ENCODE data around the gene TMEM69.
"Not testable (repeated sequence)": the region's sequence is repeated elsewhere in the genome, so short reads cannot be mapped to it uniquely, and the experiment has no call there.

Gene TMEM69

DNA sequence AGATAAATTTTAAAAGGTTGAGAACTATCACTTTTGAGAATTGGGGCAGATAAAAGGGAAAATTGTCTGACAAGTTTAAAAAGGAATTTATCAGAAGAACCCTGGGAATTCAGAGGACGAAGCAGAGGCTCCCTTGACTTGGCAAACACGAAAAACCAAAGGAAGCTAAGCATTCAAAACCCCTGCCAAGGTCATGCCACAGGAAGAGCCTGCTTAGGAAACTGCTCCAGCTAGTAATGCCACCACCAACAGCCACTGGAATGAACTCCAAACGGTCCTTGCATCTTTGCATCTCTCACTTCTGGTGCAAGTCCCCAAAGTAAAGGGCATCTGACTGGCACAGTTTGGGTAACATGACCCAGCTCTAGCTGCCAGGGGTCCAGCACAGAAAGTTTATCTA lies 8.9 kb upstream of the TMEM69 start:
- no peak for DNase-seq

DNA sequence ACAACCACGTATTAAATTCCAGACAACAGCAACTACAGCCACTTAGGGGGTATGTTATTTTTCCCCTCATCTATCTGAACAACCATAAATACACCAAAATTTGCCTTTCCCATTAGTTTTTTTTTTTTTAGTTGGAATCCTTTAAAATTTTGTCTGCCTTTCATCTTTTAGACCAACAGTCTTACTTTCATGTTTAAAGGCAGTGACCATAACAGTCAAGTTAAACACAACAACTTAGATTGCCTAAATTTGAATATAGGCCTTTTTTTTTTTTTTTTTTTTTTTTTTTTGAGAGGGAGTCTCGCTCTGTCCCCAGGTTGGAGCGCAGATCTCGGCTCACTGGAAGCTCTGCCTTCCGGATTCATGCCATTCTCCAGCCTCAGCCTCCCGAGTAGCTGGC lies 5.0 kb upstream of the TMEM69 start:
- no peak for DNase-seq

DNA sequence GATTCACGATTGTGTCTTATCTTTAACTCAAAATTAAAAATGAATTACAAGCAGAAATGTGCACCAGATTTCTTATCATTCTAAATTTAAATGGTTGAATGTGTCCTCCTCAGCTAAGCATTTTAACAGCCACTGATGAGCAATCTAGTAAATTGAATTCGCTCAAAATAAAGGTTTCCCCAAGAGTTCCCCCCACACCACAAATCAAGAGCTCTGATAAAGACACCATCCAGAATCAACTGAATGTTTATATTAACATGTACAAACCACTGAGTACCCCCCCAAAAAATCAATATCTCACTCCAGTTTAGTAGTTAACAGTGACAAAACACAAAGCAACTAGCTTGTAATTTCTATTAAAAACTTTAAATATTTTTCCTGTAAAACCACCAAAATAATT lies 3.6 kb upstream of the TMEM69 start:
- no peak for DNase-seq

DNA sequence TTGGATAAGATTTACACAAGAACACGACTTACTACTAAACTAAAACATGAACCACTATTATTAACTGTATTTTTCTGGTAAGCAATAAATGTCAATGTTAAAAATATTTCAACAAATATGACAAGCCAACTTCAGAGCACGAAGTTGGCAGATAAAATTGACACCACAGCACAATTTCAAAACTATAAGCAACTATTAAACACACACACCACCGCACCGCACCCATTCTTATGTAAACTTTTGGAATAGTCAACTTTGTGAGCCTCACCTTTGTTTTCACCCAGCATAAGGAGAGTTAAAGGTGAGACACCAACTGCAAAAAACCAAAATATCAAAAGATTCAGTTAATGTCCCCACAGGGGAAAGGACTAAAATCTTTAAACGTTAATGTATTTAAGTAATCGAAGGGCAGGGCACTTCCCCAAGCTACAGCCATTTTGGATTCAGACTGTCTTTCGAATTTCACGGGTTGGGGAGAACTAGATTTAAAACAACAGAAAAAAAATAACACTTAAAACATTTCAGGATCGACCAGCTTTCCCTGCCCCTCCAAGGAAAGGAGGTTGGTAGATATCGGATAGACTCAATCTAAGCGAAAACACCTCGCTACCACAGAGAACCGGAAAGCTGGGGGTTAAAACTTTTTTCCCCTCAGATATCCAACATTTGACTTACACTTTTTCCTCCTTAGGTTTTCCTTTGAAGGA lies 2.5 kb upstream of the TMEM69 start:
- no peak for DNase-seq

DNA sequence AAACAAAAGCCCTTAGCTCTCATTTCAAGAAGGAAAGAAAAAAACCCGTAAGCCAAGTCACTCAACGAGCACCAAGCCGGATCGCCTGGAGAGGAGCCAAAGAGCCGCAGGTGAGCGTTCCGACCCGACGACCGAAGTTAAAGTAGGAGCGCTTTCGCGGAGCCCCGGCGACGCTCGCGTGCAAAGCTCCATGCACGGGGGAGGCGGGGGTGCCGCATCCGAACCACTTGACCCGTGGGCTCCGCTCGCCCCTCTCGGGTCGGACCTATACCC lies 2.0 kb upstream of the TMEM69 start:
- peak; percentile 69 for DNase-seq

DNA sequence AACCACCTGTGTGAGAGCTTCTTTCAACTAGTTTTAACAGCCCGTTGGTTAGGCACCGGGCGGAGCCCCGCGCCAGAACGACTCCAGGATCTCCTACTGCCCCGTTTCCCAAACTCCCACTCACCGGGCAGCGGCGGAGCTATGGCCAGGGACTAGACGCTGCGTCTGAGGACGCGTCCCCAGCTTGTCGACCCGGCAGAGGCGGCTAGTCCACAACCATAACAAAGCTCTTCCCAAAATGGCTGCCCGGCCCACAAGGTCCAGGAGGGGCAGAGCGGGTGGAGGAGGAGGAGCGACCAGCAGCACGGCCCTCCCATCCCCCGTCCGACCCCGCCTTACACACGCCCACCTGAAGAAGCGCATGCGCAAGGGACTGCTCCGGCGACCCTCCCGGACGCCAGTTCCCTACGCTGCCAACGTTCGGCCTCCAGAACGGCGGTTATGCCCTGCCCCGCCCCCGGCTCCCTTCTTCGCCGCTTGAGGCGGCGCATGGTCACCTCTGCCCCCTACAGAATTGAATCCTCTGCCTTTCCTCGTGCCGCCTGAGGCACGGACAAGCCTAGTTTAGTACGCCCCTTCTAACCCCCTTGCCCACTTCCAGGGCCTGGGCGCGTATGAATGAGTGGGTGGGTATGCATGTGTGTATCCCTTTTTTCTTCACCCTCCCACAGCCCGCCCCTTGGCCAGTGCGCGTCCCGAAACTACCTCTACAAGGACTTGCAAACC lies 1.5 kb upstream of the TMEM69 start, which contains the start of gene GPBP1L1:
Gene GPBP1L1 (minus strand): TSS at position 246 of the 726 bp plus-strand sequence. CDS start 27,446 bp downstream, outside the sequence.
- peak; percentile 98 for DNase-seq

DNA sequence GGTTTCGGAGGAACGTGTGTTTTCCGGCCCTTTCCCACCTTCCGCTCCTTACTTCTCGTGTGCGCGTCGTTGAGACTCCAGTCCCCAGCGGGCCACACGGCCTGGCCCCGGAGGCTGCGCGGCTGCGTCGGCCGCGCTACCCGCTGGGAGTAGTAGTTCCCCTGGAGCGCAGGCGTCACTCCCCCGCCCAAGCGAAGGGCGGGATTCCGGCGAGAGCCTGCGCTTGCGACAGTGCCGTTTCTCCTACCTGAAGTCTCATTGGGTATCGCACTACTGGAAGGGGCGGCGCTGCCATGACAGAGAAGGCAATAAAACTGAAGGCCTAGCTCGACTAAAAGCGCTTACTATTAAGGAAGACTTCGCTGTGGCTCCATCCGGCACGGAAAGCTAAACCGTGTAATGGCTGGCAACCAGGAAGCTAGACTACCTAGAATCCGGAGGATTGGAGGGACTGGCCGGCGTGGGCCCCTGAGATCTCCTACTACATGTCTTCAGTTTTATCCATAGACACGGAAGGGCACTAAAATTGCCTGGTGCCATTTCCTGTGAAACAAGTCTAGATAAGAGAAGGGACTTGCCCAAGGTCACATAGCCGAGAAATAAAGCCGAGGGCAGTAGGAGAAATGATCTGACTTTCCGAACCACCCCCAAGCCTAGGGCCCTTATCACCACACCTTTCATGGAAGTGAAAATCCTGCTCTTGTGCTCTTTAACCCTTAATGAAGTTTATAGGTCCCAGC lies 797 bp upstream of the TMEM69 start:
- peak; percentile 97 for DNase-seq

DNA sequence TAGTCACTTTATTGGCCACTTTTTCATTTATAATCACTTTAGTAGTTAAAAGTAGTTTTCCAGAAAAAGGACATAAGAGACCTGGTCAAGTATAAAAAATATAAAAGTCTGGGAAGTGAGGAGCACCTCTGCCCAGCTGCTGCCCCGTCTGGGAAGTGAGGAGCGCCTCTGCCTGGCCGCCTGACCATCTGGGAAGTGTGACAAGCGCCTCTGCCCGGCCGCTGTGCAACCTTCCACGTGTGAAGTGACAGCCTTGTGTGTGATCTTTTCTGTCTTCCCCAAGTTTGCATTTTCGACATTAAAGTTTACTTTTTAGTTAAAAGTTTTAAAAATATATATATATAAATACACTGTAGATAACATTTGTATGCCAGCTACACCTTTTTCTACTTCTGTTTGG lies 5.8 kb downstream of the TMEM69 start:
- not testable (repeated sequence) for DNase-seq

DNA sequence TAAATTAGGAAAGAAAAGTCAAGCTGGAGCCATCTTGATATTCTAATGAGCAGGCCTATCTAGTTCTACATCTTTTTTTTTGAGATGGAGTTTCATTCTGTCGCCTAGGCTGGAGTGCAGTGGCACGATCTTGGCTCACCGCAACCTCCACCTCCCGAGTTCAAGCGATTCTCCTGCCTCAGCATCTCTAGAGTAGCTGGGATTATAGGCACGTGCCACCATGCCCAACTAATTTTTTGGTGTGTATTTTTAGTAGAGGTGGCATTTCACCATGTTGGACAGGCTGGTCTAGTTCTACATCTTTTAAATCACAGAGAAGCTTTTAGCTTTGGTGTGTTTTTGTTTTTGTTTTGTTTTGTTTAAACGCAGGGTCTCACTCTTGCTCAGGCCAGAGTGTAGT lies 6.8 kb downstream of the TMEM69 start:
- DNase-seq: no peak

DNA sequence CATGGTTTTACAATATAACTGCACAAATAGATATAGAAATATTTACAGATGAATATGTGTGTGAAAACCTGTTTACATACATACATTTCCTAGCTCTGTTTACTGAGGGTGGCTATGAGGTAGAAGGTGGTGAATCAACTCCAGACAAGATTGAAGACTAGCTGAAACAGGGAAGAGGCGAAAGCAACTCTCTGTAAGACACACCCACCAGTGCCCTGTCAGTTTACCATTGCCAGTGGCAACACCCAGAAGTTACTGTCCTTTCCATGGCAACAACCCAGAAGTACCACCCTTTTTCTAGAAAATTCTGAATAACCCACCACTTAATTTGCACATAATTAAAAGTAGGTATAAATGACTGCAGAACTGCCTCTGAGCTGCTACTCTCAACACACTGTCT lies 16.7 kb downstream of the TMEM69 start:
- DNase-seq: no peak

DNA sequence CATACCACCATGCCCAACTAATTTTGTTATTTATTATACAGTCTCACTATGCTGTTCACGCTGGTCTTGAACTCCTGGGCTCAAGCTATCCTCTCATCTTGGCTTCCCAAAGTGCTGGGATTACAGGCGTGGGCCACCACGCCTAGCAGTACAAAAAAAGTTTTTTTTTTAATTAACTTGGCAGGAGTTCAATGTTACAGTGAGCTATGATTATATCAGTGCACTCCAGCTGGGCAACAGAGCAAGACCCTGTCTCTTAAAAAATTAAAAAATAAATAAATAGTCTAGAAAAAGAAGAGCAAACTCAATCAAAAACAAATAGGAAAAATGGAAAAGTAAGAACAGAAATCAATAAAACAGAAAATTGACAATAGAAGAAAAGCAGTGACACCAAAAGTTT lies 25.7 kb downstream of the TMEM69 start:
- no peak for DNase-seq

DNA sequence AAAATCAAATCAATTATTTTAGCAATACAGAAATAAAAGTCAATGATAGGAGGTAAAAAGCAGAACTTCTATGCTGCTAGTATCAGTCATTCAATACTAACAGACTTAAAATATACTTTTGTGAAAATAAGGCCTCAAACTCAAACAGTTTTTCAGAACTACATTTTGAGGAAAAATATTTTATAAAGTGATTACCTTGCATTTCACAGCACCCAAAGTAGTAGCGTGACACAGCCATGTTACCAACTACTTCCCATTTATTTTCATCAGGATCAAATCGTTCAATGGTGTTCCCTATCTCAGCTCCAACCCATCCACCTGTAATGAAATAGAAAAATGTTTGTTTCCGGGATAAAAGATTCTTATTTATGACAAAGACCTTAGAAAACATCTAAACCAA lies 28.7 kb downstream of the TMEM69 start:
- no peak for DNase-seq

DNA sequence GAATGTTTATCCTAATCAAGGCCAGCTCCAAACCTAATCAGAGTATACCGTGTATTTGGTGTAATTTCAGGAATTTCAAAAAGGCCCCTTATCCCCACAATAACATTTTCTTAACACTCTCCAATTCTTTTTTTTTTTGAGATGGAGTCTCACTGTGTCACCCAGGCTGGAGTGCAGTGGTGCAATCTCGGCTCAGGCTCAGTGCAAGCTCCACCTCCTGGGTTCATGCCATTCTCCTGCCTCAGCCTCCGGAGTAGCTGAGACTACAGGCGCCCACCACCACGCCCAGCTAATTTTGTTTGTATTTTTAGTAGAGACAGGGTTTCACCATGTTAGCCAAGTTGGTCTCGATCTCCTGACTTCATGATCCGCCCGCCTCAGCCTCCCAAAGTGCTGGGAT lies 29.4 kb downstream of the TMEM69 start:
- DNase-seq: not testable (repeated sequence)

DNA sequence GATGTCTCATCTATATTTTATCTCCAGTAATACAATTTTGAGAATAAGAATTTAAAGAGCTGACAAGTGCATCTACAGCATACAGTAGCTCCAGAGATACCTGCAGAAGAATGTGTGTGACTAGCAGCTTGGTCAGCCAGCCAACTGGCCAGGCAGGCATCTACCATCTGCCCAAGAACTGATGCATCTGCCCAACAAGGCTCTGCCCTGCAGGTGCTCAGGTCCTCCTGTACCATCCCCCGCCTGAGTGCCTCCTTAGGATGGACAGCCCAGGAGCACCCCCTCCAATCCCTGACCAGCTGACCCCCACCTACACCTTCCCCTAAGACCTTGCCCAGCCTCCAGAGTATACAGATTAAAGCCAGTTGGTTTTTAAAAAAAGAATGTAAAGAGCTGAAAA lies 30.3 kb downstream of the TMEM69 start:
- DNase-seq: no peak

DNA sequence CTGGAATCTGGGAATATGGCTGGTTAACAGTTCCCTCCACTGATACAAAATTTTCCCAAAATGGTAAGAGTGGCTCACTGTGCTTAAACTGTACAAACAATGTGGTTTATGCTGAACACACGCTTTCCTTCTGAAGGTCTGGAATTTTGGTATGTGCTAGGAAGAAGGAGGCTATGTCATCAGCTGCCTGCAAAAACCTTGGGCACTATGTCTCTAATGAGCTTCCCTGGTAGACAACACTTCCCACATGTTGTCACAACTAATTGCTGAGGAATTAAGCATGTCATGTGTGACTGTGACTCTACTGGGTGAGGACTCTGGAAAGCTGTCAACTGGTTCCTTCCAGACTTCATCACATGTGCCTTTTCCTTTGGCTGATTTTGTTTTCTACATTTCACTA lies 33.2 kb downstream of the TMEM69 start:
- DNase-seq: no peak

DNA sequence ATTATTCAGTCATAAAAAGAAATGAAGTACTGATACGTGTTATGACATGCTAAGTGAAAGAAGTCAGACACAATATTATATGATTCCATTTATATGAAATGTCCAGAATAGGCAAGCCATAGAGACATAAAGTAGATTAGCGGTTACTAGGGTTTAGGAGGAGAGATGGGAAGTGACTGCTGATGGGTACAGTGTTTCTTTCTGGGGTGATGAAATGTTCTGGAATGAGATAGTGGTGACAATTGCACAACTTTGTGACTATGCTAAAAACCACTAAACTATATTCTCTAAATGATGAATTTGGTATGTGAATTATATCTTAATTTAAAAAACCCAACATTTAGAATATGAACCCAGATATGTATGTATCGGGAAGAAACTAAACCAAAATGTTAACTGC lies 34.8 kb downstream of the TMEM69 start:
- DNase-seq: no peak

DNA sequence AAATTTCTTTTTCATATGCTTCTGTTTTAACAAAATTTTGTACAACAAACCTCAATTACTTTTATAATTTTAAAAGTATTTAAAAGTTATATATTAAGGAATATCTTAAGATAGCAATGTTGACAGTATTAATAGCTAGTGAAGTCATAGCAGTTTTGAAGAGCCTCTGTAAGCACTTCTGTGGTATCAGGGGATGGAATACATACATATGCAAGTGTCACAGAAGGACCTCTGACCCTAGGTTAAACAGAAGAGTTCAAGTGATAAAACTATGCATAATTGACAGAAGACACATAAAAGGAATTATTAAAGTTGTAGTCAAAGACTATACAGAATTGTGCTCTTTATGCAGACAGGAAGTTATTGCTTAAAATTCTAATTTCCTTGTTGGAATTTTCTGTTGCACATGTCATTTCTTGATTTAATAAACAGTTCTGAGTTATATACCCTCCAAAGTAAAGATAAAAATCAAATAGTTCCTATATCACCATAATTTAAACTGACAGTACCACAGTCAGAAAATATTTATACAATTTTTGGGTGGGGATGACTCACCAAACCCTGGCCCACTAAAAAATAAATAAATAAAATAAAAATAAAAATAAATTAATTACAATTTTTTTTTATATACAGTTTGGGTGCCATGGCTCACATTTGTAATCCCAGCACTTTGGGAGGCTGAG lies 35.4 kb downstream of the TMEM69 start:
- DNase-seq: no peak

DNA sequence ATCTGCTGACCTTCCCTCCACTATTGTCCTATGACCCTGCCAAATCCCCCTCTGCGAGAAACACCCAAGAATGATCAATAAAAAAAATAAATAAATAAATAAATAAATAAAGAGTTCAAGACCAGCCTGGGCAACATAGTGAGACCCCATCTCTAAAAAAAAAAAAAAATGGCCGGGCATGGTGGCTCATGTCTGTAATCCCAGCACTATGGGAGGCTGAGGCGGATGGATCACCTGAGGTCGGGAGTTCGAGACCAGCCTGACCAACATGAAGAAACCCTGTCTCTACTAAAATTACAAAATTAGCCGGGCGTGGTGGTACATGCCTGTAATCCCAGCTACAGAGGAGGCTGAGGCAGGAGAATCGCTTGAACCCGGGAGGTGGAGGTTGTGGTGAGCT lies 38.0 kb downstream of the TMEM69 start:
- DNase-seq: not testable (repeated sequence)

DNA sequence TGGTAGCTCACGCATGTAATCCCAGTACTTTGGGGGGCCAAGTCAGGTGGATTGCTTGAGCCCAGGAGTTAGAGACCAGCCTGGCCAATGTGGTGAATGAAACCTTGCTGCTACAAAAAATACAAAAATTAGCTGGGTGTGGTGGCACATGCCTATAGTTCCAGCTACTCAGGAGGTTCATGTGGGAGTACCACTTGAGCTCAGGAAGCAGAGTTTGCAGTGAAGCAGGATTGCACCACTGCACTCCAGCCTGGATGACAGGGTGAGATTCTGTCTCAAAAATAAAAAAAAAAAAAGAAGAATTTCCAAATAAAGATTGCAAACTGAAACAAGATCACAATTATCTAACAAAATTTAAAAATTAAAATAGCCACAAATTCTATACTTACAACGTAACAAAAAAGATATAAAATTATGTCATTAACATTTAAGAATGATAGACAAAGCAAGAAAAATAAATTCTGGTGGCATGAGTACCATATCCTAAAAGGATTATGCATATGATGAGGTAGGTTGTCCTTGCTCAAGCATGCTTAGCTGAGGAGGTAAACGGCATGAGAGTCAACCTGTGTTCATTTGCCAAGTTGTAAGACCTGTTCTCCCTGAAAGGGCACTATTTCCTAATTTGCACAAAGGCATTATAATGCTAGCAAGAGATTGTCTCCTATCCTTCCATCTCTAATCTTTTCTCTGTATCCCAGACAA lies 42.2 kb downstream of the TMEM69 start:
- no peak for DNase-seq

DNA sequence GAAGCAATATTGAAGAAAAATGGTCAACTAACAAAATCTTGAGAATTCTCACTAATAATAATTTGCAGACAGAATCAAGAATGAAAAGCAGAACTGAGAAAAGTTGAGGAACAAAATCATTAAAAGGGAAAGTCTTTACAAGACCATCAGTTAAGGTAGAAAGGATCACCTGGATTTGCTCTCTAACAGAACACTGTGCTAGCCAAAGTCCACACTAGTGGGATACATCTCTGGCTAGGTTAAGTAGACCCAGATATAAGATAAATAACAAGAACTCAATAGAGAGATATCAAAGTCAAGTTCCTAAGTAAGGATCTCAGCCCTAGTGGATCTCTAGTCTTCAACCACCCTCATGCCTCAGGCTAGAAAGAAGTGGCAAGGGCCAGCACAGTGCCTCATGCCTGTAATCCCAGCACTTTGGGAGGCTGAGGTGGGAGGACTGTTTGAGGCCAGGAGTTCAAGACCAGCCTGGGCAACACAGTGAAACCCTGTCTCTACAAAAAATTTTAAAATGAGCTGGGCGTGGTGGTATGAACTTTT lies 42.9 kb downstream of the TMEM69 start:
- no peak for DNase-seq

DNA sequence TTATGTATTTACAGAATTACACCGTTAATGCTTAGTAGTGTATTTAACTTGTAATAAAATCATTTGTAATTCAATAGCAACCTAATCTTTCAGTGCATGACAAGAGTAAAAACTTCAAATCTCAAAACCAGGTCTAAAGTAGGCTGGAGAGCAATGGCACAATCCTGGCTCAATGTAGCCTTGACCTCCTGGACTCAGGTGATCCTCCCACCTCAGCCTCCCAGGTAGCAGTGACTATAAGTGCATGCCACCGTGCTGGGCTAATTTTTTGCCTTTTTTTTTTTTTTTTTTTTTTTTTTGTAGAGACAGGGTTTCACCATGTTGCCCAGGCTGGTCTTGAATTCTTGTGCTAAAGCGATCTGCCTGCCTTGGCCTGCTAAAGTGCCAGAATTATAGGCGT lies 51.2 kb downstream of the TMEM69 start:
- DNase-seq: no peak

DNA sequence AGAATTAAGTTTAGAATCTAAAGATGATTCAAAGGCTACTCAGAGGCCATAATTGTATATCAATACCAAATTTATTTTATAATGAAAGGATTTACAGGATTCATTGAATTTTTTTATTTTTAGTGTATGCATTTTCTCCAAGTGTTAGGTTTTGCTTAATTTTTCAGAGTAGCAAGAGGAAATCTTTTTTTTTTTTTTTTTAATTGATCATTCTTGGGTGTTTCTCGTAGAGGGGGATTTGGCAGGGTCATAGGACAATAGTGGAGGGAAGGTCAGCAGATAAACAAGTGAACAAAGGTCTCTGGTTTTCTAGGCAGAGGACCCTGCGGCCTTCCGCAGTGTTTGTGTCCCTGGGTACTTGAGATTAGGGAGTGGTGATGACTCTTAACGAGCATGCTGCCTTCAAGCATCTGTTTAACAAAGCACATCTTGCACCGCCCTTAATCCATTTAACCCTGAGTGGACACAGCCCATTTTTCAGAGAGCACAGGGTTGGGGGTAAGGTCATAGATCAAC lies 51.7 kb downstream of the TMEM69 start:
- DNase-seq: not testable (repeated sequence)
